ENCODE measurements around the gene DIPK1A. TPM values are rescaled to one million over a fixed set of nuclear protein-coding genes. Genes with fewer than 3 reads are reported as not detected.

The DIPK1A gene
- total RNA-seq, 1 experiment from 2014 or later, result 4.8 TPM

DNA sequence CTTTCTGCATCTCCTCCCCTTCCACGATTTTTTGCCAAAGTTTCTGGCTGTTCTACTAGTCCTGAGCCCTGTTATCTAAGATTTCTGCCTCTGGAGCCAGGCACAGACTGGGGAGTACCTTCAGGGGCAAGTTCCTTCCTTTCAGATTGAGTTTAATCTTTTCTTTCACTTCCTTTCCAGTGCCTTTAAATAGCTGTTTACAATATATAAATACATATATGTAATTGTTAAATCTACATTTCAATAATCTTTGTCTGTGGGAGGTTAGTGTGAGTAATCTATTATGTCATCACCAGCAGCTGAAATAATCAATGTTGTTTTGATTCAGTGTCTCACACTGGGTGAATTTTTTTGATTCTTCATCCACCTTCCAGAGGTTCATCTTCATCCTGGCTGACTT is 31.8 kb downstream of the DIPK1A start:
- no peak for ATAC-seq
- Mint-ChIP-seq H3K9me3 (peaks cover 4% of the 10 kb centered on the region), H3K36me3 (no peaks in the 10 kb centered on the region), H3K27me3 (ENCODE audit: low read depth) (no peaks in the 10 kb centered on the region), H3K4me3 (no peak overlapping the region), H3K27ac (no peak overlapping the region), H3K4me1 (peaks cover 4% of the 10 kb centered on the region)
- TF ChIP-seq ZNF423 (CRISPR knock-in tag; IDR thresholded peaks at IDR 0.05) (no peak), ZNF671 (CRISPR knock-in tag; IDR thresholded peaks at IDR 0.05) (no peak)
- ChIA-PET POLR2A (no interaction called here), CTCF (no interaction called here)
- no peak for DNase-seq (ENCODE audit: low spot score)

- TF ChIP-seq, protein P1, sequence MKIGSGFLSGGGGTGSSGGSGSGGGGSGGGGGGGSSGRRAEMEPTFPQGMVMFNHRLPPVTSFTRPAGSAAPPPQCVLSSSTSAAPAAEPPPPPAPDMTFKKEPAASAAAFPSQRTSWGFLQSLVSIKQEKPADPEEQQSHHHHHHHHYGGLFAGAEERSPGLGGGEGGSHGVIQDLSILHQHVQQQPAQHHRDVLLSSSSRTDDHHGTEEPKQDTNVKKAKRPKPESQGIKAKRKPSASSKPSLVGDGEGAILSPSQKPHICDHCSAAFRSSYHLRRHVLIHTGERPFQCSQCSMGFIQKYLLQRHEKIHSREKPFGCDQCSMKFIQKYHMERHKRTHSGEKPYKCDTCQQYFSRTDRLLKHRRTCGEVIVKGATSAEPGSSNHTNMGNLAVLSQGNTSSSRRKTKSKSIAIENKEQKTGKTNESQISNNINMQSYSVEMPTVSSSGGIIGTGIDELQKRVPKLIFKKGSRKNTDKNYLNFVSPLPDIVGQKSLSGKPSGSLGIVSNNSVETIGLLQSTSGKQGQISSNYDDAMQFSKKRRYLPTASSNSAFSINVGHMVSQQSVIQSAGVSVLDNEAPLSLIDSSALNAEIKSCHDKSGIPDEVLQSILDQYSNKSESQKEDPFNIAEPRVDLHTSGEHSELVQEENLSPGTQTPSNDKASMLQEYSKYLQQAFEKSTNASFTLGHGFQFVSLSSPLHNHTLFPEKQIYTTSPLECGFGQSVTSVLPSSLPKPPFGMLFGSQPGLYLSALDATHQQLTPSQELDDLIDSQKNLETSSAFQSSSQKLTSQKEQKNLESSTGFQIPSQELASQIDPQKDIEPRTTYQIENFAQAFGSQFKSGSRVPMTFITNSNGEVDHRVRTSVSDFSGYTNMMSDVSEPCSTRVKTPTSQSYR (CRISPR knock-in tag; IDR thresholded peaks at IDR 0.05), result no peak
- no peak for TF ChIP-seq ATF6 (CRISPR knock-in tag; IDR thresholded peaks at IDR 0.05)
- TF ChIP-seq JUN (CRISPR knock-in tag; IDR thresholded peaks at IDR 0.05), result no peak
- no peak for TF ChIP-seq MXD4 (CRISPR knock-in tag; IDR thresholded peaks at IDR 0.05; ENCODE audit: borderline replicate concordance)
- TF ChIP-seq, protein P2, sequence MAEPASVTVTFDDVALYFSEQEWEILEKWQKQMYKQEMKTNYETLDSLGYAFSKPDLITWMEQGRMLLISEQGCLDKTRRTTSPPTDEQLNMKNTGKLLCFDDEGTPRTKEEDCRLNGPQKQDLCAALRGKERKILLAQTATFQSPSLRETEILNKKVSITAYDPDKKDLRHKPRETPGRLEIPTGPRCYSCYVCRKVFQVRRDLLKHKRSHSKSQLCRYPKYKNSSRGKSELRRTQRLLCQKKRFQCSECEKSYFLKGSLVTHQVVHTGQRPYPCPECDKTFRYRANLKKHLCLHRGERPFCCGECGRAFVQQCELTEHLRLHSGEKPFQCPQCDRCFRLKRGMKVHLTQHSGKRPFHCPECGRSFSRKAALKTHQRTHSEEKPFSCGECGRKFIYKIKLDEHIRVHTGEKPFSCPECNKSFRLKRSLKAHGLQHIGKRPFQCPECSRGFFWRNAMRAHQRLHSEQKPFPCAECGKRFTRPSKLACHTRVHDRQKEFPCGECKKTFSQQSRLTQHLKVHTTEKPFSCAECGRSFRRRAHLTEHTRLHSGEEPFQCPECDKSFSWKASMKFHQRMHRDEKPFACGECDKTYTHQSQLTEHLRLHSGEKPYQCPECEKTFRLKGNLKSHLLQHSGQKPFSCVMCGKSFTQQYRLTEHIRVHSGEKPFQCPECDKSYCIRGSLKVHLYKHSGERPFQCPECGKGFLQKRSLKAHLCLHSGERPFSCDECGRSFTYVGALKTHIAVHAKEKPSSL (CRISPR knock-in tag; conservative IDR thresholded peaks at IDR 0.05), result no peak
- no peak for TF ChIP-seq SMAD4 (CRISPR knock-in tag; IDR thresholded peaks at IDR 0.05)
- TF ChIP-seq ZNF219 (CRISPR knock-in tag; IDR thresholded peaks at IDR 0.05; ENCODE audit: borderline replicate concordance), result no peak
- TF ChIP-seq ZNF671 (CRISPR knock-in tag; IDR thresholded peaks at IDR 0.05), result no peak
- no peak for TF ChIP-seq ZNF317 (CRISPR knock-in tag; IDR thresholded peaks at IDR 0.05; ENCODE audit: borderline replicate concordance, low read depth)
- TF ChIP-seq, protein P3, sequence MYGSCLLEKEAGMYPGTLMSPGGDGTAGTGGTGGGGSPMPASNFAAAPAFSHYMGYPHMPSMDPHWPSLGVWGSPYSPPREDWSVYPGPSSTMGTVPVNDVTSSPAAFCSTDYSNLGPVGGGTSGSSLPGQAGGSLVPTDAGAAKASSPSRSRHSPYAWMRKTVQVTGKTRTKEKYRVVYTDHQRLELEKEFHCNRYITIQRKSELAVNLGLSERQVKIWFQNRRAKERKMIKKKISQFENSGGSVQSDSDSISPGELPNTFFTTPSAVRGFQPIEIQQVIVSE (CRISPR knock-in tag; IDR thresholded peaks at IDR 0.05; ENCODE audit: borderline replicate concordance), result no peak
- TF ChIP-seq ZNF416 (CRISPR knock-in tag; IDR thresholded peaks at IDR 0.05), result no peak
- TF ChIP-seq, protein P4, sequence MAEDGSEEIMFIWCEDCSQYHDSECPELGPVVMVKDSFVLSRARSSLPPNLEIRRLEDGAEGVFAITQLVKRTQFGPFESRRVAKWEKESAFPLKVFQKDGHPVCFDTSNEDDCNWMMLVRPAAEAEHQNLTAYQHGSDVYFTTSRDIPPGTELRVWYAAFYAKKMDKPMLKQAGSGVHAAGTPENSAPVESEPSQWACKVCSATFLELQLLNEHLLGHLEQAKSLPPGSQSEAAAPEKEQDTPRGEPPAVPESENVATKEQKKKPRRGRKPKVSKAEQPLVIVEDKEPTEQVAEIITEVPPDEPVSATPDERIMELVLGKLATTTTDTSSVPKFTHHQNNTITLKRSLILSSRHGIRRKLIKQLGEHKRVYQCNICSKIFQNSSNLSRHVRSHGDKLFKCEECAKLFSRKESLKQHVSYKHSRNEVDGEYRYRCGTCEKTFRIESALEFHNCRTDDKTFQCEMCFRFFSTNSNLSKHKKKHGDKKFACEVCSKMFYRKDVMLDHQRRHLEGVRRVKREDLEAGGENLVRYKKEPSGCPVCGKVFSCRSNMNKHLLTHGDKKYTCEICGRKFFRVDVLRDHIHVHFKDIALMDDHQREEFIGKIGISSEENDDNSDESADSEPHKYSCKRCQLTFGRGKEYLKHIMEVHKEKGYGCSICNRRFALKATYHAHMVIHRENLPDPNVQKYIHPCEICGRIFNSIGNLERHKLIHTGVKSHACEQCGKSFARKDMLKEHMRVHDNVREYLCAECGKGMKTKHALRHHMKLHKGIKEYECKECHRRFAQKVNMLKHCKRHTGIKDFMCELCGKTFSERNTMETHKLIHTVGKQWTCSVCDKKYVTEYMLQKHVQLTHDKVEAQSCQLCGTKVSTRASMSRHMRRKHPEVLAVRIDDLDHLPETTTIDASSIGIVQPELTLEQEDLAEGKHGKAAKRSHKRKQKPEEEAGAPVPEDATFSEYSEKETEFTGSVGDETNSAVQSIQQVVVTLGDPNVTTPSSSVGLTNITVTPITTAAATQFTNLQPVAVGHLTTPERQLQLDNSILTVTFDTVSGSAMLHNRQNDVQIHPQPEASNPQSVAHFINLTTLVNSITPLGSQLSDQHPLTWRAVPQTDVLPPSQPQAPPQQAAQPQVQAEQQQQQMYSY (CRISPR knock-in tag; IDR thresholded peaks at IDR 0.05), result no peak
- TF ChIP-seq IRF2 (CRISPR knock-in tag; IDR thresholded peaks at IDR 0.05; ENCODE audit: borderline replicate concordance, low read depth), result no peak
- TF ChIP-seq ZNF121 (CRISPR knock-in tag; IDR thresholded peaks at IDR 0.05), result no peak
- TF ChIP-seq CBFB (CRISPR knock-in tag; IDR thresholded peaks at IDR 0.05; ENCODE audit: low read depth), result no peak
- TF ChIP-seq ZNF138 (CRISPR knock-in tag; conservative IDR thresholded peaks at IDR 0.05), result no peak
- H3K27me3 Mint-ChIP-seq (ENCODE audit: low read depth), result no peaks in the 10 kb centered on the region
- DNase-seq (ENCODE audit: low spot score) (no peak), ATAC-seq (no peak)
- ChIA-PET POLR2A (no interaction called here), CTCF (no interaction called here)
- H3K4me1 Mint-ChIP-seq, result peaks cover 4% of the 10 kb centered on the region
- H3K4me3 Mint-ChIP-seq, result no peak overlapping the region
- H3K27ac Mint-ChIP-seq, result no peak overlapping the region
- H3K36me3 Mint-ChIP-seq, result no peaks in the 10 kb centered on the region
- H3K9me3 Mint-ChIP-seq, result peaks cover 7% of the 10 kb centered on the region
Measured at GRCh38 chr1:92927870-92928269, 33.4 kb downstream of the DIPK1A start.
